HEK293T (cell line): ENCODE data around the gene ARHGAP28.

Experiments
- ELF4 ChIP-seq: fragments of 450-650 bp; IDR thresholded peaks from 2 replicates; pipeline ENCODE4 v1.6.1; 2017; ENCODE audit warnings: antibody characterized with exemption
- FOXK2 ChIP-seq: fragments of 450-650 bp; IDR thresholded peaks from 2 replicates; pipeline ENCODE4 v1.6.1; 2016; ENCODE audit warnings: mild to moderate bottlenecking
- FOXM1 ChIP-seq: fragments of 450-650 bp; IDR thresholded peaks from 2 replicates; pipeline ENCODE4 v1.6.1; 2017; ENCODE audit warnings: mild to moderate bottlenecking, borderline replicate concordance
- ZNF384 ChIP-seq: fragments of 450-650 bp; IDR thresholded peaks from 2 replicates; pipeline ENCODE4 v1.6.1; 2016

GRCh38 chr18:6785001-6785400 lies 55.5 kb downstream of the ARHGAP28 start:
- TF ChIP-seq FOXM1 (no peak), FOXK2 (no peak), ELF4 (no peak), ZNF384 (no peak)
